Chondrocyte (in vitro differentiated cells): Measurements from ENCODE around the gene SEMA3C. TPM values are rescaled to one million over a fixed set of nuclear protein-coding genes. Genes with fewer than 3 reads are reported as not detected.

Experiments used
- DNase-seq: peaks from one replicate; pipeline ENCODE4 v3.0.0; 2021; ENCODE audit warnings: mixed read lengths, low spot score
- H3K27ac Mint-ChIP-seq: one replicate; pipeline ENCODE4 v1.8.0; 2021; ENCODE audit warnings: mild to moderate bottlenecking, moderate library complexity, mixed read lengths; ENCODE audit not compliant: unreplicated experiment
- H3K27me3 Mint-ChIP-seq: 2 replicates; pipeline ENCODE4 v1.8.0; 2021; ENCODE audit warnings: low read depth, mixed read lengths
- H3K36me3 Mint-ChIP-seq: 2 replicates; pipeline ENCODE4 v1.8.0; 2021; ENCODE audit warnings: low read depth, mixed read lengths
- H3K4me1 Mint-ChIP-seq: 2 replicates; pipeline ENCODE4 v1.8.0; 2021; ENCODE audit warnings: low read depth, mild to moderate bottlenecking, mixed read lengths
- H3K4me3 Mint-ChIP-seq: one replicate; pipeline ENCODE4 v1.8.0; 2021; ENCODE audit warnings: mild to moderate bottlenecking, moderate library complexity, mixed read lengths; ENCODE audit not compliant: unreplicated experiment
- H3K9me3 Mint-ChIP-seq: 2 replicates; pipeline ENCODE4 v1.8.0; 2021; ENCODE audit warnings: low read depth, mixed read lengths
- CTCF ChIP-seq: fragments of 200-600 bp; sonication (generic); IDR thresholded peaks from 2 replicates; pipeline ENCODE4 v1.5.0; 2021; ENCODE audit warnings: antibody characterized with exemption, mild to moderate bottlenecking, moderate library complexity
- total RNA-seq: library from RNA; stranded (reverse); gene quantifications from 3 replicates; pipeline ENCODE4 v1.2.1, GENCODE V29; 2021

SEMA3C gene
- total RNA-seq, 1 donor from 2014 or later: 80.0 TPM

DNA sequence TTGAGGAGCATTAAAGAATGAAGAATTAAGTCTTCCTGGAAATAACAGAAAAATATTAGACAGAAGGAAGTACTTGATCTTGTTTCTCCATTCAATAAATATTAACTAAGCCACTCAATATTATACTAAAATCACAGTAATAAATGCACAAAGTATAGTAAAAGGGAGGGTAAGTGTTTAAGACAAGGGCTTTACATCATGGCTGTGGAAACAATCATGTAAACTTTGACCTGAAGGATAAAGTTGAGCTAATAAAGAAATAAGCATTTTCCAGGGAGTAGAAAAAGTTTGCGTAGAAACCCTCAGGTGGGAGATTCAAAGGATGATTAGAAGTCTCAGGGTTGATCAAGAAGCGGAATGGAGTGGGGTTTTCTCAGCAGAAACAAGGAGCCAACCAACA is 78.2 kb downstream of the SEMA3C start:
- no peak for DNase-seq
- Mint-ChIP-seq H3K27ac (no peak overlapping the region), H3K9me3 (no peaks in the 10 kb centered on the region), H3K27me3 (no peaks in the 10 kb centered on the region), H3K4me1 (peaks cover 45% of the 10 kb centered on the region), H3K4me3 (no peak overlapping the region), H3K36me3 (no peaks in the 10 kb centered on the region)
- TF ChIP-seq CTCF: no peak

- Mint-ChIP-seq H3K4me1 (peaks cover 37% of the 10 kb centered on the region), H3K27me3 (no peaks in the 10 kb centered on the region), H3K36me3 (no peaks in the 10 kb centered on the region), H3K9me3 (no peaks in the 10 kb centered on the region), H3K4me3 (no peak overlapping the region), H3K27ac (no peak overlapping the region)
- no peak for TF ChIP-seq CTCF
- no peak for DNase-seq
Measured at GRCh38 chr7:80839855-80840254, 79.0 kb downstream of the SEMA3C start.

GRCh38 chr7:80838643-80839042 is 80.2 kb downstream of the SEMA3C start:
- H3K36me3 Mint-ChIP-seq: no peaks in the 10 kb centered on the region

GRCh38 chr7:80837345-80837744 is 81.5 kb downstream of the SEMA3C start:
- TF ChIP-seq CTCF: no peak
- no peak for DNase-seq
- H3K9me3 Mint-ChIP-seq: no peaks in the 10 kb centered on the region
- no peaks in the 10 kb centered on the region for H3K36me3 Mint-ChIP-seq
- H3K27me3 Mint-ChIP-seq: no peaks in the 10 kb centered on the region
- H3K27ac Mint-ChIP-seq: no peak overlapping the region
- H3K4me3 Mint-ChIP-seq: no peak overlapping the region
- peaks cover 30% of the 10 kb centered on the region for H3K4me1 Mint-ChIP-seq

More at GRCh38 chr7:80838643-80839042, 80.2 kb downstream of the SEMA3C start:
- no peaks in the 10 kb centered on the region for H3K27me3 Mint-ChIP-seq
- no peak for DNase-seq
- H3K4me3 Mint-ChIP-seq: no peak overlapping the region
- H3K27ac Mint-ChIP-seq: no peak overlapping the region
- no peak for TF ChIP-seq CTCF
- H3K4me1 Mint-ChIP-seq: peaks cover 39% of the 10 kb centered on the region
- H3K9me3 Mint-ChIP-seq: no peaks in the 10 kb centered on the region

DNA sequence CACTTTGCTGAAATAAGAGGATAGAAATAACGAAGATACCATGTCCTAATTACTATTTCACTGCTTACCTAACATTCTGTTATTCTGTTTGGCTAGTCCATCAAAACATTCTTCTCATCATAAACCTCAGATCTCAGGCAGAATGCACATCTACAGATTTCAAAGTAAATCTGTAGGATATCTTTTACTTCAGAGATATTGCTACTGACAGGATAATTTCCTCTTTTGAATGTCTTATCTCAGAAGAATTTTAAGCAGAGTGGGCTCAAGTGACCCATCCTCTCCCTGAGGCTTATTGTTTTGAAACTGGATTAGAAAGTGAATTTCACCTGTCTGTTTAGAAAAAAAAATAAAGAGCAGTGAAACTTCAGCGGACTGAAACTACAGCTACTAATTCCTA is 83.6 kb downstream of the SEMA3C start:
- no peak overlapping the region for H3K4me3 Mint-ChIP-seq
- H3K27me3 Mint-ChIP-seq: no peaks in the 10 kb centered on the region
- H3K36me3 Mint-ChIP-seq: no peaks in the 10 kb centered on the region
- H3K9me3 Mint-ChIP-seq: no peaks in the 10 kb centered on the region
- peaks cover 18% of the 10 kb centered on the region for H3K4me1 Mint-ChIP-seq
- H3K27ac Mint-ChIP-seq: no peak overlapping the region
- DNase-seq: no peak
- TF ChIP-seq CTCF: no peak
